Ovary (tissue), 3 donors: Measurements from ENCODE around the gene TTC7B.

Experiments used
- CTCF ChIP-seq, 3 donors: fragments of 450-650 bp in 2 of 3; fragments of 200-600 bp in 1 of 3; IDR thresholded peaks; one replicate each; pipeline versions ENCODE4 v1.5.1 to v1.8.0; 2016 to 2022; ENCODE audit warnings: antibody characterized with exemption in 3 of 3, mild to moderate bottlenecking in 1 of 3
- POLR2A ChIP-seq: fragments of 450-650 bp; IDR thresholded peaks from one replicate; pipeline ENCODE4 v1.6.1; 2017; ENCODE audit warnings: antibody characterized with exemption, mild to moderate bottlenecking, moderate library complexity
- donor health status: DM: no; HTN: no; CAD: no.

GRCh38 chr14:90816681-90817436 lies 629 bp upstream of the TTC7B start:
- TF ChIP-seq CTCF (IDR thresholded peaks at IDR 0.05): no peak
- no peak for TF ChIP-seq POLR2A
